ENCODE data around the gene NAP1L1. TPM values are rescaled to one million over a fixed set of nuclear protein-coding genes. Genes with fewer than 3 reads are reported as not detected.

The NAP1L1 gene
- total RNA-seq, 1 donor from 2014 or later = 435 TPM

DNA sequence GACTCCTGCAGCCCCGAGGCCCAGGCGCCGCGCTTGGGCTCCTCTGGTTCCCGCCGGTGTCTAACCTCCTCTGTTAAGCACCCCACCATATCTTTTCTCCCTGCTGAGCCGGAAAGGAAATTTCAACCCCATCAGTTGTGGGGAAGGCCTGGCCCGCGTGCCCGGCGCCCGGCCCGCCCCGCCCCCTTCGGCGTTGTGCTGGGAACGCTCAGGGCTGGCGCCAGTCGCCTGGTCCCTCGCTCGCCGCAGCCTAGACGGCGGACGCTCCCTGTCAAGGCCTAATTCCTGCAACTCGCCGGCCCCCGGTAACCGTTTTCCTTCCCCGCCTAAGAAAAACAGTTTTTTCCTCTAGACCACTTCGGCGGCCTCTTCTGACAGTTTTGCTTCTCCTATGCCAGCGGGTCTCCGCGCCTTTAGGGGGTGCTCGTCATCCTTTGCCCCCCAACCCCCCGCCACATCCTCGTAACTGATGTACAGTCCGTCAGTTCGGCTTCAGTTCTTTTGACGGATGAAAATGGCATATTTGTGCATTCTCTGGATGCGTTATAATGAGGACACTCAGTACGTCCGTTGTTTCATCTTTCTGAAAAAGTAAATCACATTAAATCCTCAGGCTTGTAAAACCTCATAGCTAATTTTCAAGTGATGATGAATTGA is 506 bp upstream of the NAP1L1 start:
- DNase-seq (ENCODE audit: low spot score) = no peak

GRCh38 chr12:76083246-76083903 is 1.1 kb downstream of the NAP1L1 start:
- no peak for DNase-seq (ENCODE audit: low spot score)

GRCh38 chr12:76081909-76082308 is 2.6 kb downstream of the NAP1L1 start:
- DNase-seq (ENCODE audit: low spot score) = no peak

- DNase-seq (ENCODE audit: low spot score) = no peak
These were observed 3.6 kb downstream of the NAP1L1 start for GRCh38 chr12:76080729-76081415.

- no peak for DNase-seq (ENCODE audit: low spot score)
These were observed 4.3 kb downstream of the NAP1L1 start for GRCh38 chr12:76080017-76080728.

- DNase-seq (ENCODE audit: low spot score) = no peak
These were observed 5.7 kb downstream of the NAP1L1 start for GRCh38 chr12:76078748-76079147.

GRCh38 chr12:76075448-76075847 is 9.0 kb downstream of the NAP1L1 start:
- DNase-seq (ENCODE audit: low spot score) = no peak

DNA sequence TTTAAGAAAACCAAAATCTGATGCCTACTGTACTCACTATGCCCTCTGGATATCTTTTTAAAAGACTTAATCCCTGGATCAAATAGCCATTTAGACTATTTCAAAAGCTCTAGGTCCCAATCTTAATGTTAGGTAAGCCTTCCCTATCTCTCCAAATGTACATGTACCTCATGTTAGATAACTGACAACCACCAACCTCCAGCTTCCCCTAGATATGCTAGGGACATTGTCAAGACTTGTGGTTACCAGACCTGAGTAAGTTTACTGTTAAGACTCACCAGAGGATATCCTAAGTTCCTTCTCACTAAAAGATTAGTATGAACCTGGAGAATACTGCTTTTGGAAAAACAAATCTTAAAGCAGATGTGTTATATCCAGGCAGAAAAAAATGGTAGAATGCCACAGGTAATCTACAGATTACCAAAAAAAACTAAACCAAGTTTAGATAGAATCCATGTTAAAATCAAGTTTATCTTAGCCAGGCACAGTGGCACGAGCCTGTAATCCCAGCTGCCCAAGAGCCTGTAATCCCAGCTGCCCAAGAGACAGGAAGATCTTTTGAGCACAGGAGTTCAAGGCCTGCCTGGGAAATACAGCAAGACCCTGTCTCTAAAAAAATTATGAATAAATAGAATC is 9.7 kb downstream of the NAP1L1 start:
- no peak for DNase-seq (ENCODE audit: low spot score)

- DNase-seq (ENCODE audit: low spot score) = no peak
These were observed 10.9 kb downstream of the NAP1L1 start for GRCh38 chr12:76073561-76073960.

GRCh38 chr12:76072568-76072967 is 11.9 kb downstream of the NAP1L1 start:
- no peak for DNase-seq (ENCODE audit: low spot score)

DNA sequence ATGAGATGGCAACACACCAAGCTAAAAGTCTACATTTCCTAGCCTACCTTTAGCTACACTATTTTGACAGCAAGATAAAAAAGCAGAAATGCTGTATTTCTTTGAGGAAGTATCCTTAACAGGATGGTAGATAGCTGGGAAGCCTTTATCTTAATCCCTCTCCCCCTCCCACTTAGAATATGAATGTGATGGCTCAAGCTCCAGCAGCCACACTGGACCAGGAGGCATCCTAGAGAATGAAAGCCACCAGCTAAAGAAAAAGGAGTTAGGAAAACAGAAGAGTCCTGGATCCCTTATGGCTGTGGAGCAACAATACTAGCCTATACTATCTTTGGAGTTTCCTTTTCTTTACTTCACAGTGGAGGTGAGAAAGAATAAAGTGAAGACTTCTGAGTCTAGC is 15.1 kb downstream of the NAP1L1 start:
- no peak for DNase-seq (ENCODE audit: low spot score)

- no peak for DNase-seq (ENCODE audit: low spot score)
These were observed 18.6 kb downstream of the NAP1L1 start for GRCh38 chr12:76065917-76066316.

- no peak for DNase-seq (ENCODE audit: low spot score)
These were observed 19.6 kb downstream of the NAP1L1 start for GRCh38 chr12:76064904-76065303.

- DNase-seq (ENCODE audit: low spot score) = no peak
These were observed 24.4 kb downstream of the NAP1L1 start for GRCh38 chr12:76060111-76060510.

GRCh38 chr12:76057326-76057725 is 27.2 kb downstream of the NAP1L1 start:
- no peak for DNase-seq (ENCODE audit: low spot score)

- no peak for DNase-seq (ENCODE audit: low spot score)
These were observed 29.1 kb downstream of the NAP1L1 start for GRCh38 chr12:76055393-76055792.

DNA sequence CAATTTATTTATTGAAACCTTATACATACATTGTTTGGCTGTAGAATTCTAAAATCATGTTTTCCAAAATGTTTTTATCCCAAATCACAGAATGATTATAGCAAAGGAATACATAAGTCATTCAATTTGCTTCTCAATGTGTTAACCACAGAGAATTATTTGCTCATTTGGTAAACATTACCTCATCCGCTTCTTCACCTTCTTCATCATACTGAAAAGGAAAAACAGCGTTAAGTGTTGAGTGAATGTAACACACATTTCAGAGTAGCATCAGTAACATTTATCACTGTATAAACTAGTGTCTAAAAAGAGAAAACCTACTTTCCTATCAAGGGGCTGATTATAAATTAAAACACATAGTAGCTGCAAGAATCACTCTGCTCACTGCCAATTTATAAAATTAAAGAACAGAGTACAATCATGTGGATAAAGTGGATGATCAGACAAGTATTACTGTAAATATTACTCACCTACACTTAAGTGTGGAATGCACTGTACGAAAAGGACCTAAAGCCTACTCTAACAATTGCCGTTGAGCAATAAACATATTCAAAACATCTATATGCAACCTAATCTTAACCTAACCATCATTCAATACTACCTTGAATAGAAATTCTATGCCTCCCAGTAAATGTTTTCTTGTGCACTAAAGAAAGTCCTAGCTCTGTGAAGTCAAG is 34.8 kb downstream of the NAP1L1 start:
- DNase-seq (ENCODE audit: low spot score) = no peak

DNA sequence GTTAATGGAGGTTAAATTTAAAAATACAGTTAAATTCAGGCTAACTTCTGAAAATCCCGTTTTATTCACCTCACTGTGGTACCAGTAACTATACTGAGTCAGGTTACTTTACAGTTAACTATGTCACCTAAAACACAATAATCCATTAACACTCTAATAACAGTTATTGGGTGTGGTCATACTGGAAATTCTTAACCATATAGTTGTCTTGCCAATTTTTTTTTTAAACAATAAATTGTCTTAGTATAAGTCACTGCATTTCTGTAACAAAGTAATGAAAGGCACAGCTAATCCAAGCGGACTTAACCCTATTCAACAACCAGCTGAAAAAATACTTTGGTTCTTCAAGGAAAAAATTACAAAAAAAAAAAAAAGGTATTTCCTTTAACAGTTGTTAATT is 36.7 kb downstream of the NAP1L1 start:
- DNase-seq (ENCODE audit: low spot score) = no peak

DNA sequence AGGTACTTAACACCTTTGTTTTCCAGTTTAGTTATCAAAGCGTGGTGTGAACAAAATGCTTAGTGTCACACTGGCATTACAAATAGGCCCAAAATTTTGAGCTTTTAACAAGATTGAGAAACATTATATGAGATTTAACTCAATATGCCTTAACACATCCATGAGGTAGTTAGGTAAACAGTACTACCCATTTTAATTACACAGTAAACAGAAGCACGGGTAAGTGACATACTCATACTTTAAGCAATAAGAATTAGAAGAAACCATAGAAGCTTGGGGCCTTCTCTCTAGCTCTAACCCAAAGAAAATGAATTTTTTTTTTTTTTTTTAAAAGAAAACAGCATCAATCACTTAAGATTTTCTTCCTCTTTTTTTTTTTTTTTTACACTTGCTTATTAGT is 37.4 kb downstream of the NAP1L1 start:
- DNase-seq (ENCODE audit: low spot score) = no peak

GRCh38 chr12:76043377-76043776 is 41.1 kb downstream of the NAP1L1 start:
- DNase-seq (ENCODE audit: low spot score) = no peak

DNA sequence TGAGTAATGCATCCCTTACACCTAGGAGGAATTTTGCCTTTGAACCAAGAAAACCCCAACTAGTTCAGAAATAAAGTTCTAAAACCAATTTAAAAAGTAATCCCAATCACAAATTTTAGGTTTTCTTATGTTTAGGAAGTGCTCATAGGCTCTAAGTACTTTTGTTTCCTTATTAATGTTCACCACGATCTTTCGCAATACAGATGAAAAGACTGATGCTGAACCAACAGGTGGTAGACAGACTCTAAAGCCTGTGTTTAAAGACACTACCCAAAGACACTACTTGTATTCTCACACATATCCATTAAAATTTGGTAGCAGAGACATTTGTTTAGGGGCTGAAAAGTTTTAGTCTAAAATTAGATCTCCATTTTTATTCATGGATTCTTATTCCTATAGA is 42.3 kb downstream of the NAP1L1 start:
- DNase-seq (ENCODE audit: low spot score) = no peak

Measured in mesenteric fat pad (tissue), 1 donor.